Sigmoid colon (tissue), 7 donors: ENCODE data around the gene SSBP4. TPM values are rescaled to one million over a fixed set of nuclear protein-coding genes. Genes with fewer than 3 reads are reported as not detected.
"Not testable (repeated sequence)": the region's sequence is repeated elsewhere in the genome, so short reads cannot be mapped to it uniquely, and the experiment has no call there.

Experiments
- DNase-seq: peaks from one replicate; pipeline ENCODE4 v3.0.0-alpha.2; 2019
- H3K27ac ChIP-seq, 4 donors: fragments of 200-600 bp; sonication (generic); one replicate each; pipeline ENCODE4 v1.5.1; 2016 to 2019; ENCODE audit warnings: mild to moderate bottlenecking in 1 of 4
- H3K27me3 ChIP-seq, 3 donors: fragments of 200-600 bp; sonication (generic); one replicate each; pipeline ENCODE4 v1.5.1; 2019; ENCODE audit warnings: mild to moderate bottlenecking in 1 of 3
- H3K36me3 ChIP-seq, 4 donors: fragments of 200-600 bp; sonication (generic); one replicate each; pipeline ENCODE4 v1.5.1; 2016 to 2019
- H3K4me1 ChIP-seq, 4 donors: fragments of 200-600 bp; sonication (generic); one replicate each; pipeline ENCODE4 v1.5.1; 2017 to 2019
- H3K4me3 ChIP-seq, 4 donors: fragments of 200-600 bp; sonication (generic); one replicate each; pipeline ENCODE4 v1.5.1; 2017 to 2019; ENCODE audit warnings: mild to moderate bottlenecking in 2 of 4, moderate library complexity in 1 of 4
- H3K9me3 ChIP-seq, 4 donors: fragments of 200-600 bp in 3 of 4; sonication (generic) in 3 of 4; one replicate each; pipeline versions ENCODE4 v1.5.1 to v1.6.1; 2013 to 2019
- EP300 ChIP-seq, 4 donors: sonication (generic); formaldehyde crosslinking; IDR thresholded peaks; one replicate each; pipeline ENCODE4 v1.6.1; 2017; ENCODE audit warnings: antibody characterized with exemption in 4 of 4
- POLR2A ChIP-seq, 2 donors: fragments of 450-650 bp; IDR thresholded peaks; one replicate each; pipeline ENCODE4 v1.6.1; 2016; ENCODE audit warnings: antibody characterized with exemption in 2 of 2, mild to moderate bottlenecking in 2 of 2, moderate library complexity in 2 of 2
- POLR2AphosphoS5 ChIP-seq, 4 donors: sonication (generic); formaldehyde crosslinking; IDR thresholded peaks; one replicate each; pipeline ENCODE4 v1.6.1; 2017; ENCODE audit warnings: antibody characterized with exemption in 4 of 4
- WGBS, 2 donors: extraction: QIAGEN DNeasy Blood & Tissue Kit; methylation state at CpG; one replicate each; pipeline ENCODE4 v1.1.7; 2013; 5-methylcytosine and 5-hydroxymethylcytosine counted together
- intact Hi-C: fragments of 100-400 bp; cut with DNase I; formaldehyde crosslinking; loops from one replicate; pipeline ENCODE4 v1.15.1; 2023
- polyA plus RNA-seq, 3 donors: library from polyadenylated mRNA; stranded (reverse); fragments of 200-250 nt; gene quantifications; one replicate each; pipeline ENCODE4 v1.2.3, GENCODE V29; 2013
- total RNA-seq, 4 donors: library from RNA; depleted of rRNA; stranded (reverse); fragments of >200 nt; gene quantifications; one replicate each; pipeline ENCODE4 v1.1.0, GENCODE V29; 2016
- TF ChIP-seq, protein P1 (sequence below), 4 experiments: fragments of 450-650 bp in 3 of 4; fragments of 200-600 bp in 1 of 4; IDR thresholded peaks; one replicate each; pipeline ENCODE4 v1.5.1; 2016 to 2019; ENCODE audit warnings: antibody characterized with exemption in 4 of 4, mild to moderate bottlenecking in 3 of 4, moderate library complexity in 2 of 4
- donor health status: healthy with polysubstance abuse.
- donor health status: Bipolar disorder and iron deficiency.
- donor health status: healthy.

SSBP4 gene
- total and polyA plus RNA-seq, 7 donors = 13.9 to 71.4 (median 52.4) TPM

DNA sequence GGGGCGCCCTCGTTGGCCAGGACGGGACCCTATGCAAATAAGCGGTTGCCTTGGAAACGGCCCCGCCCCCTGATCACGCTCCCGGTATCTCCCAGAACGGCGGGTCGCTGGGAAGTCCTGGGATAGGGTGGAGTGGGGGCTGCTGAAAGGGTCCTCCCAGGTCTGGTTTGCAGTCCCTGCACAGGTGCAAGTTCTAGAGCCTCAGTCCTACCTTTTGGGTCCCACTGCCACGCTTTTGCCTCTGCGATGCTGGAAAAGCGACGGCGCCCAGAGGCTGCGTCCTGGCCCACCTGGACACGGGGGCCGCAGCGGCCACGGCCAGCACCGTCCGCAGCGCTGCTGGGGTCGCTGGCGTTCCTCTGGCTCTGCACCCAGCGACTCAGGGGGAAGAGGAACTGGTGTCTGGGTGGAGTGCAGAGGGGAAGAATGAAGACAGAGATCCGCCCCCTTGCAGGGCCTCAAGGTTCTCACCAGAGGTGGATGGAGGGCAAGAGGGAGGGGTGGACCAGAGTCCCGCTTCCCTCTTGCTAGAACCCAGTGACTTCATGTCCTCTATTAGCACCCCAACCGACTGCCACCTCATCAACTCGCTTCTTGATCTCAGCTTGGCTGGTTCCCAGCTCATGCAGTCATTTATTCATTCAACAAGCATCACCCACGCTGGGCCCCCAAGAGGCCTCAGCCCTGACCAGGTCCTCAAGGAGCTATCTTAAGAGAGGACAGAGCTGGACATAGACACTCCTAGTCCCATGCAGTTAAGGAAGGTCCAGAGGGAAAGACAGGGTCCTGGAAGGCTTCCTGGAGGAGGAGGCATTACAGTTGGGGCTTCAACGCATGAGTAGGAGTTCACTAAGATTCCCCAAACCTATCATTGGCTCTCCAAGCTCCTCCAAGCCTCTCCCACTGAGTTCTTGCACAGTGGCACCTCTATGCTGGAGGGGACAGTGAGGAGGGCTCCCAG lies 21.7 kb upstream of the SSBP4 start, which contains the start of gene LRRC25:
Gene LRRC25 (minus strand): TSS at position 381 of the 961 bp plus-strand sequence. CDS start 659 bp downstream, outside the sequence.
- Histone ChIP-seq H3K27me3 (peaks cover 10 to 25% (median 19%) of the 10 kb centered on the region in 3 donors), H3K4me1 (peaks cover 0 to 10% (median 0%) of the 10 kb centered on the region in 4 donors), H3K27ac (peak within 1 kb of the TSS in 2 of 4 donors; percentile 18 to 30), H3K4me3 (peak within 1 kb of the TSS in 3 of 4 donors; percentile 7 to 42 (median 34)), H3K9me3 (no peaks in the 10 kb centered on the region), H3K36me3 (no peaks in the 10 kb centered on the region)
- peak; percentile 77 for DNase-seq
- intact Hi-C loops = no loop called here
- TF ChIP-seq POLR2AphosphoS5 (IDR thresholded peaks at IDR 0.05) = peak in 3 of 4 donors; percentile 19 to 49 (median 43)
- TF ChIP-seq, protein P1, sequence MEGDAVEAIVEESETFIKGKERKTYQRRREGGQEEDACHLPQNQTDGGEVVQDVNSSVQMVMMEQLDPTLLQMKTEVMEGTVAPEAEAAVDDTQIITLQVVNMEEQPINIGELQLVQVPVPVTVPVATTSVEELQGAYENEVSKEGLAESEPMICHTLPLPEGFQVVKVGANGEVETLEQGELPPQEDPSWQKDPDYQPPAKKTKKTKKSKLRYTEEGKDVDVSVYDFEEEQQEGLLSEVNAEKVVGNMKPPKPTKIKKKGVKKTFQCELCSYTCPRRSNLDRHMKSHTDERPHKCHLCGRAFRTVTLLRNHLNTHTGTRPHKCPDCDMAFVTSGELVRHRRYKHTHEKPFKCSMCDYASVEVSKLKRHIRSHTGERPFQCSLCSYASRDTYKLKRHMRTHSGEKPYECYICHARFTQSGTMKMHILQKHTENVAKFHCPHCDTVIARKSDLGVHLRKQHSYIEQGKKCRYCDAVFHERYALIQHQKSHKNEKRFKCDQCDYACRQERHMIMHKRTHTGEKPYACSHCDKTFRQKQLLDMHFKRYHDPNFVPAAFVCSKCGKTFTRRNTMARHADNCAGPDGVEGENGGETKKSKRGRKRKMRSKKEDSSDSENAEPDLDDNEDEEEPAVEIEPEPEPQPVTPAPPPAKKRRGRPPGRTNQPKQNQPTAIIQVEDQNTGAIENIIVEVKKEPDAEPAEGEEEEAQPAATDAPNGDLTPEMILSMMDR (IDR thresholded peaks at IDR 0.05) = no peak
- WGBS, 2 donors = 11 to 13% methylated on average over 33 of the region's 33 CpGs

DNA sequence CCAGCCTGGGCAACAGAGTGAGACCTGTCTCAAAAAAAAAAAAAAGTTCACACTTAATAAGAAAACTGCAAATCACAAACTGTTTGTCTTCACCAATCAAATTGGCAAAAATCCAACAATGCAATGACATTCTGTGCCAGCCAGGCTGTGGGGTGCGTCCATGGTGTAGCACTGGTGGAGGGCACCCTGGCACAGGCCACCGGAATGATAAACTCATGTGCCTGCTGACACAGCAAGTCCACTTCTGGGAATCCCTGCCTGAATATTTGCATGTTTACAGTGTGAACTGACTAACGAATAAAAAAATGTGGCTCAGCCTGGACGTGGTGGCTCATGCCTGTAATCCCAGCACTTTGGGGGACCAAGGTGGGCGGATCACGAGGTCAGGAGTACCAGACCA lies 20.2 kb upstream of the SSBP4 start:
- TF ChIP-seq EP300 (IDR thresholded peaks at IDR 0.05) = no peak
- peak in 2 of 4 donors; percentile 15 to 18 for TF ChIP-seq POLR2AphosphoS5 (IDR thresholded peaks at IDR 0.05)
- TF ChIP-seq POLR2A (IDR thresholded peaks at IDR 0.05) = no peak
- TF ChIP-seq, protein P1 (IDR thresholded peaks at IDR 0.05) = no peak
- Histone ChIP-seq H3K9me3 (no peaks in the 10 kb centered on the region), H3K4me1 (peaks cover 0 to 10% (median 0%) of the 10 kb centered on the region in 4 donors), H3K4me3 (no peak overlapping the region), H3K27me3 (peaks cover 10 to 25% (median 19%) of the 10 kb centered on the region in 3 donors), H3K27ac (no peak overlapping the region), H3K36me3 (no peaks in the 10 kb centered on the region)
- 18 to 50% methylated on average over 6 of the region's 6 CpGs for WGBS, 2 donors
- DNase-seq = no peak
- intact Hi-C loops = no loop called here

- WGBS, 2 donors = 18 to 32% methylated on average over 7 of the region's 7 CpGs
- Histone ChIP-seq H3K27me3 (peaks cover 8 to 17% (median 11%) of the 10 kb centered on the region in 3 donors), H3K4me1 (peaks cover 0 to 10% (median 0%) of the 10 kb centered on the region in 4 donors), H3K9me3 (no peaks in the 10 kb centered on the region), H3K4me3 (no peak overlapping the region), H3K36me3 (no peaks in the 10 kb centered on the region), H3K27ac (peak overlapping the region in 3 of 4 donors; percentile 27 to 47 (median 39))
- DNase-seq = peak; percentile 84
- intact Hi-C loops = no loop called here
- TF ChIP-seq, protein P1 (IDR thresholded peaks at IDR 0.05) = peak in 1 of 4 experiments; percentile 17
- TF ChIP-seq POLR2AphosphoS5 (IDR thresholded peaks at IDR 0.05) (peak in 2 of 4 donors; percentile 5 to 19), EP300 (IDR thresholded peaks at IDR 0.05) (no peak)
Measured at GRCh38 chr19:18401580-18402112, 17.6 kb upstream of the SSBP4 start.

DNA sequence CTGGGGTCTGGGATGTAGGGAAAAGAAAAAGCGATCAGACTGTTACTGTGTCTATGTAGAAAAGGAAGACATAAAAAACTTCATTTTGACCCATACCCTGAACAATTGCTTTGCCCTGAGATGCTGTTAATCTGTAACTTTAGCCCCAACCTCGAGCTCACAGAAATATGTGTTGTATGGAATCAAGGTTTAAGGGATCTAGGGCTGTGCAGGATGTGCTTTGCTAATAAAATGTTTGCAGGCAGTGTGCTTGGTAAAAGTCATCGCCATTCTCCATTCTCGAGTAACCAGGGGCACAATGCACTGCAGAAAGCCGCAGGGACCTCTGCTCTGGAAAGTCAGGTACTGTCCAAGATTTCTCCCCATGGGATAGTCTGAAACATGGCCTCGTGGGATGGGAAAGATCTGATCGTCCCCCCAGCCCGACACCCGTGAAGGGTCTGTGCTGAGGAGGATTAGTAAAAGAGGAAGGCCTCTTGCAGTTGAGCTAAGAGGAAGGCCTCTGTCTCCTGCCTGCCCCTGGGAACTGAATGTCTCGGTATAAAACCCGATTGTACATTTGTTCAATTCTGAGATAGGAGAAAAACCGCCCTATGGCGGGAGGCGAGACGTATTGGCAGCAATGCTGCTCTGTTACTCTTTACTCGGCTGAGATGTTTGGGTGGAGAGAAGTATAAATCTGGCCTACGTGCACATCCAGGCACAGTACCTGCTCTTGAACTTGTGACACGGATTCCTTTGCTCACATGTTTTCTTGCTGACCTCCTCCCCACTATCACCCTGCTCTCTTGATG lies 16.5 kb upstream of the SSBP4 start:
- H3K4me1 ChIP-seq, H3K9me3 ChIP-seq, H3K27me3 ChIP-seq, H3K4me3 ChIP-seq, DNase-seq, intact Hi-C loops, H3K36me3 ChIP-seq: not testable (repeated sequence)
- 13 to 41% methylated on average over 18 of the region's 18 CpGs for WGBS, 2 donors
- H3K27ac ChIP-seq = peak overlapping the region; percentile 20 to 47 (median 33)

DNA sequence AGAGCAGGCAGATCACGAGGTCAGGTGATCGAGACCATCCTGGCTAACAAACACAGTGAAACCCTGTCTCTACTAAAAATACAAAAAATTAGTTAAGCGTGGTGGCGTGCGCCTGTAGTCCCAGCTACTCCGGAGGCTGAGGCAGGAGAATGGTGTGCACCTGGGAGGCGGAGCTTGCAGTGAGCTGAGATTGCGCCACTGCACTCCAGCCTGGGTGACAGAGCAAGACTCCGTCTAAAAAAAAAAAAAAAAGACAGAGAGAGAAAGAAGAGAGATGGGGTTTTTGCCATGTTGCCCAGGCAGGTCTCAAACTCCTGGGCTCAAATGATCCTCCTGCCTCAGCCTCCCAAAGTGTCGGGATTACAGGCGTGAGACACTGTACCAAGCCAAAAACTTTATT lies 13.4 kb upstream of the SSBP4 start:
- H3K4me1 ChIP-seq, H3K27ac ChIP-seq: not testable (repeated sequence)

More for the DNA sequence above, 13.4 kb upstream of the SSBP4 start:
- H3K9me3 ChIP-seq, DNase-seq, H3K36me3 ChIP-seq, H3K27me3 ChIP-seq, intact Hi-C loops, H3K4me3 ChIP-seq: not testable (repeated sequence)
- 88 to 91% methylated on average over 11 of the region's 11 CpGs for WGBS, 2 donors
